SK-N-DZ (cell line): ENCODE data around the gene DGKI.

ENCODE experiments used
- DNase-seq: peaks from one replicate; pipeline ENCODE4 v3.0.0-alpha.2; 2015; ENCODE audit warnings: low spot score

Gene DGKI

GRCh38 chr7:137873524-137873923, 26.8 kb upstream of the DGKI start:
- no peak for DNase-seq

GRCh38 chr7:137871170-137871915, 24.6 kb upstream of the DGKI start:
- no peak for DNase-seq

GRCh38 chr7:137870684-137871083, 23.9 kb upstream of the DGKI start:
- no peak for DNase-seq

DNA sequence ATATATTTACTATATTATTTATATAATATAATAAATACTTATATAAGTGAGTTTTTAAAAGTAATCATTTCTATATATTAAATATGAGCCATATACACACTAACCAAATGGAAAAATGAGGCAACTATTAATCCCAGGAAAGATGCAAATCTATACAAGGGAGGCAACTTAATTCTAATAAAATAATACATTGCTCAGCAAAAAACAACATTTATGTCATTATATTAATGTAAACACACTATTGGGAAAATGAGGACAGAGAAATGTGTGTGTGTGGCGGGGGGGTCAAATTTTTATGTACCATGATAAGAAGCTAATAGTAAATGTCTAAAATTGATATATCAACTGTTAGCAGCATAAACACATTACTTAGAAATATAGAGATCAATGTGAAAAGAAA, 23.3 kb upstream of the DGKI start:
- no peak for DNase-seq

- DNase-seq, result no peak
Observed at GRCh38 chr7:137869260-137869659, 22.5 kb upstream of the DGKI start.

DNA sequence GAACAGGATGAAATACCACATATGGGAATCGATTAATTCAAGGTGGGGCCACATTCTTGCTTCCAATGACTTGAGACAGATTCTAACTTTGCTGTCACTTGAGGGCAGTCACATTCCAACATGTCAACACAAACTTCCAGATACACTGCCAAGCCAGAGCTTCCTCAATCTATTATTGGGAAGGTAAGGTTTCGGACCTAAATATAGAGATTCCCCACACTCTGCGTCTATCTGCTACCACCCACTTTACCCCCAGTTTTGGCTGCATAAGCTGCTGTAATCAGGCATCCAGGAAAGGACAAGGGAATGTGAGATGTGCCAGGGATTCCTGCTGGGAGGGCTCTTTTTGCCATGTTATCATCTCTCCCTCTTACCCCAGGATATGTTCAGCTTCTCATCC, 20.5 kb upstream of the DGKI start:
- DNase-seq, result no peak

DNA sequence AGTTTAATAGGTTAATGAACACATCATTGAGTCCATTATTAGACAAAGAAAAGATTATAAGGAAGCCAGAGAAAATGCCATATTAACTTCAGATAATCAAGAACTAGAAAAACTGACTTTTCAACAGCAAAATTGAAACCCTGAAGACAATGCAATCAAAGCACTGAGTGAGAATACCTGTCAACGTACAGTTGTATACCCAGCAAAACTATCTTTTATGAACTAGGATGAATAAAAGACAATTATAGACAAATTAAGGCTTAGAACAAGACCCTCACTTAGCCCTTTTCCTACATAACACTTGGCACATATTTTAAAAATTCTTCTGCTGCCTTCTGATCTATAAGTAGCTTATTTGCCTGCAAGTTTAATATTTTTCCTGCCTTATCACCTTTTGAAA, 19.0 kb upstream of the DGKI start:
- no peak for DNase-seq

DNA sequence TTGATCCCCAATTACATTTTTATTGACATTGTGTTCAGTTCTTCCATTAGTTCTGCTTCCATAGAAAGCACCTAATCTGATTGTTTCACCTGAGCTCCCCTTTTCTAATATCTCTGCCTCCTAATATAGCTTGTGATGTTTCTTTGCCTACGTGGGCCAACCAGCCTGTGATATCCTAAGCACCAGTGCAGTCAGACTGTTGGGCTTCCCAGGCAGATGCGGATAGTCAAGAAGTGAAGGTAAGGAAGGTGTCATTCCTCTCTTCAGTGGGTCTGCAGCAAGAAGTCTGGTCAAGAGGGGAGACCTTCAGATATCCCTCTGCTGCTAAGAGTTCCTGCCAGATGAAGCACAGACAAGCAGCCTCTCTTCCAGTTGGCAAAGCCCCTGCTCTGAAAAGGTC, 16.2 kb upstream of the DGKI start:
- no peak for DNase-seq

- DNase-seq, result no peak
Observed at GRCh38 chr7:137862358-137862757, 15.6 kb upstream of the DGKI start.

- no peak for DNase-seq
Observed at GRCh38 chr7:137860542-137860941, 13.8 kb upstream of the DGKI start.

- DNase-seq, result peak; percentile 72
Observed at GRCh38 chr7:137853053-137853452, 6.3 kb upstream of the DGKI start.

GRCh38 chr7:137852108-137852507, 5.3 kb upstream of the DGKI start:
- DNase-seq, result no peak

DNA sequence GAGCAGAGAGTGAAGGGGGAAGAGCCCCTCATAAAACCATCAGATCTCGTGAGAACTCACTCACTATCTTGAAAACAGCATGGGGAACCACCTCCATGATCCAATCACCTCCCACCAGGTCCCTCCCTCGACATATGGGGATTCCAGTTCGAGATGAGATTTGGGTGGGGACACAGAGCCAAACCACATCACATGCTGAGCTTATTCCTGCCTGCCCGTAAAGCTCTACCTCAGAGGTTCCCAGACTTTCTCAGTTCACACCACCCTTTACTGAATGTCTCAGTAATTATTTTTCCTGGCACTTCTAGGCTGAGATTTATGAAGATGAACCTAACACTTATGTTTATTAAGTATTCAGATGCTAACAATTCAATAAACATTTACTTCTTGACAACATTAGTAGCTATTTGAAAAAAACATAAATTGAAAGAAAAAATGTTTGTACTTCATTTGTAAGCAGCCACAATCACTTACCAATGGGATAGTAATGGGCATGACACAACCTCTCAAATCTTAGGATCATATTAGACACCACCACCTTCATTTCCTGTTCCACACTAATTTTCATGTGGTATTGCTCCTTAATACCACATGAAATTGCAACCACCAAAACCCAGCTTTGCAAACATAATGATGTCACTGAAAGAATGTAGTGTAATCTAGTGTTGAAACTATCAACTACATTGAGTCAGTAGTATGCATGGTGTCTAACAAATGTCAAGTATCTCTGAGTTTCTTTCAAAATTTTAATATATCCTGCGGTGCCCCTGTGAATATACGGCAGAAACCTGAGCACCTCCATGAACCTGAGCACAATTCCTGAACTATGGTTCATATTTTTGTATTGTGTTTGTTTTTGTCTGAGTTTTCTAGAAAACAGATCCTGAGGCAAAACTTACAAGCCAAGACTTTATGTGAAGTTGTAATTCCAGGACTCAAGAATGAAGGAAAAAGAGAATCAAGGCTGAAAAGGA, 4.5 kb upstream of the DGKI start:
- DNase-seq, result no peak

DNA sequence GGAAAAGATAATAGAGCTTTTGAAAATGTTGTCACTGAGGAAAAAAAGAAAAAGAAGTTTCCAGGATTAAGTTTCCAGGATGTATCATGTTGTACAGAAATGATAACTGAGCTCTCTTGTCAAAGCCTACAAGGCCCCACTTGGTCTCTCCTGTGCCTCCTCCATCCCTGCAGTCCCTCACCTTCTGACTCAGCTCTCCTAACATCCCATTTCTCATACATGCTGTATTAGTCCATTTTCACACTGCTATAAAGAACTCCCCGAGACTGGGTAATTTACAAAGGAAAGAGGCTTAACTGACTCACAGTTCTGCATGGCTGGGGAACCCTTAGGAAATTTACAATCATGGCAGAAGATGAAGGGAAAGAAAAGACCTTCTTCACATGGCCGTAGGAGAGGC, 3.8 kb upstream of the DGKI start:
- DNase-seq, result no peak

- DNase-seq, result no peak
Observed at GRCh38 chr7:137848095-137848494, 1.3 kb upstream of the DGKI start.

DNA sequence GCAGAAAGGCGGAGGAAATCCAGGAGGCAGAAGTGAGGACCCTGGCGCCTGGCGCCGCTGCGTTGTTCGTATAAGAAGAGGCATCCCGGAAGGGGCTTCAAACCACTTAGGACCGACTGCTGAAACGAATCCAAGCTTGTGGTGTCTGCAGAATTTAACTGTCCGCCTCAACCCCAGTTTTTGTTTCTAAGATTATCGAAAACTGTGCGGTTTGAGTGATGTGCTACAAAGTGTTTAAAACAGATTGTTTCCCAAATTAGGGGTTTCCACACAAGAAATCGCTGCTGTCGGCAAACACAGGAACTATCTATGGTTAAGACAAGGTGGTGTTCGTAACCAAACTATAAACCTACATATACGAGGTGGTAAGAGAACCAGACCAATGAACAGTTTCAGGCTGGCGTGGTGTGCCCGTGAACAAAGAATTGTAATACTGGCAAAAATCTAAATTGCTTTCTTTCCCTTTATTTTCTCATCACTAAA, 835 bp upstream of the DGKI start:
- peak; percentile 63 for DNase-seq

GRCh38 chr7:137846549-137846826, 286 bp downstream of the DGKI start:
- no peak for DNase-seq

- DNase-seq, result no peak
Observed at GRCh38 chr7:137844677-137845425, 1.9 kb downstream of the DGKI start.

GRCh38 chr7:137839903-137840779, 6.6 kb downstream of the DGKI start:
- DNase-seq, result no peak

DNA sequence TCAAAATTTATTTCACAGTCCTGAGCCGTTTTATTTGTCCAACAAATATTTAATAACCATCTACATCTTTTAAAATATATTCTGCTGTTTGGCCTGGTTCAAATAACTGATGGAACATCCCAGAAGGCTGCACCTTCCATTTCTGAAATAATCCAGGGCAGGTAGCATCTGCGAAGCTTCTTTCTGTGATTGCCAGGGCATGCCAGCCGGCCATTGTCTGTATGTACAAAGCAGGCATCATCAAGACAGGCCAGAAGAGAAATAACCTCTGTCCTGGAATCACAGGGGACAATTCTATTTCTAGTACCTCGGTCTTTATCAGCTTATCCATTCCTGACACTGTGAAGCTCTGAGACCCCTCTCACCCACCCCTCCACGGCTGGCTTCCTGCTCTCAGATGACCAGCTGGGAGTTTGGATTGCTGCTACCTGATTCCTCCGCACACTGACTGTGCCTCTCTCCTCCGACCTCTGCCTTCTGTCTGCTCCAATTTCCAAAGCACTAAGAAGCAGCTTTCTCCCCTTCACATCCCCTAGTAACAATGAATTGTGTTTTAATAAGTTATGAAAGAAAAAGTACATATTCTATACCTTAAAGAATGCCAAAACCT, 8.0 kb downstream of the DGKI start:
- no peak for DNase-seq

GRCh38 chr7:137836541-137836940, 10.2 kb downstream of the DGKI start:
- DNase-seq, result no peak
